Activated CD4-positive, alpha-beta memory T cell treated with anti-CD3 and anti-CD28 coated beads for 36 hours (primary cell): ENCODE results near the gene WAC. TPM values are rescaled to one million over a fixed set of nuclear protein-coding genes. Genes with fewer than 3 reads are reported as not detected.

Source experiments
- CTCF ChIA-PET: fragments of 350-600 bp; sonication (Branson Sonifier 250); formaldehyde crosslinking; loops from one replicate; lab custom pipeline; 2021; ENCODE audit warnings: antibody characterized with exemption, inconsistent platforms; lab: Charles Lee
- POLR2A ChIA-PET: fragments of 350-600 bp; sonication (Branson Sonifier 250); formaldehyde crosslinking; loops from one replicate; lab custom pipeline; 2021; ENCODE audit warnings: antibody characterized with exemption; lab: Charles Lee
- DNase-seq: peaks from one replicate; pipeline ENCODE4 v3.0.0-alpha.2; 2020
- H3K27ac Mint-ChIP-seq: one replicate; pipeline ENCODE4 v1.8.0; 2021; ENCODE audit warnings: mixed read lengths
- H3K27me3 Mint-ChIP-seq: one replicate; pipeline ENCODE4 v1.8.0; 2021; ENCODE audit warnings: mixed read lengths
- H3K36me3 Mint-ChIP-seq: one replicate; pipeline ENCODE4 v1.8.0; 2021; ENCODE audit warnings: mixed read lengths
- H3K4me1 Mint-ChIP-seq: one replicate; pipeline ENCODE4 v1.8.0; 2021; ENCODE audit warnings: low read depth, mixed read lengths
- H3K4me3 Mint-ChIP-seq: one replicate; pipeline ENCODE4 v1.8.0; 2021; ENCODE audit warnings: mild to moderate bottlenecking, mixed read lengths
- H3K9me3 Mint-ChIP-seq: one replicate; pipeline ENCODE4 v1.8.0; 2021; ENCODE audit warnings: mixed read lengths
- intact Hi-C: fragments of 100-400 bp; cut with micrococcal nuclease; formaldehyde crosslinking; loops from one replicate; pipeline ENCODE4 v1.15.1; 2023
- total RNA-seq, 2 experiments: library from RNA; stranded (reverse); gene quantifications; one replicate each; pipeline ENCODE4 v1.2.3, GENCODE V29; 2021

The WAC gene
- total RNA-seq, 2 experiments from 2014 or later: 92.9 to 93.1 TPM

DNA sequence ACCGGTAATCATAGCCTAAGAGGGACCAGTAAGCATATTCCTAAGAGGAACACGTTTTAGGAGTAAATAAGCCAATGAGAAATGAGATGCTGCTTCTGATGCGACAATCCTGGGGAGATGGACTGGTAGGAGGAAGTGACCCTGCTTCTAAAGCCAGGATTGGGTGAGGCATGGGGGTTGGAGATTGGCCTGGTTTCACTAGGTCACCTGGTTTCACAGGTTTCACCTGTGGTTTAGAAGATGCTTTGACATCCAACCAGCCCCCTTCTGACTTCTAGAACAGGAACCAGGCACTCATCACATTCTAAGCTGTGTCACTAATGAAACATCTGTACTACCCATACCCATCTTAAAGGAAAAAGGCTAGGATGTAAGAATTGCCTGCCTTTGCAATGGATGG is 91.4 kb downstream of the WAC start:
- H3K4me1 Mint-ChIP-seq: peaks cover 4% of the 10 kb centered on the region
- no peak overlapping the region for H3K4me3 Mint-ChIP-seq
- H3K9me3 Mint-ChIP-seq: no peaks in the 10 kb centered on the region
- no peak overlapping the region for H3K27ac Mint-ChIP-seq
- DNase-seq: no peak
- ChIA-PET CTCF (interaction anchor here (0.6 kb wide), 1 partner anchor 78 kb away, joined by 3 read pairs; no protein-coding TSS in a partner anchor), POLR2A (no interaction called here)
- peaks cover 3% of the 10 kb centered on the region for H3K27me3 Mint-ChIP-seq
- peaks cover 10% of the 10 kb centered on the region for H3K36me3 Mint-ChIP-seq
- intact Hi-C loops: no loop called here

DNA sequence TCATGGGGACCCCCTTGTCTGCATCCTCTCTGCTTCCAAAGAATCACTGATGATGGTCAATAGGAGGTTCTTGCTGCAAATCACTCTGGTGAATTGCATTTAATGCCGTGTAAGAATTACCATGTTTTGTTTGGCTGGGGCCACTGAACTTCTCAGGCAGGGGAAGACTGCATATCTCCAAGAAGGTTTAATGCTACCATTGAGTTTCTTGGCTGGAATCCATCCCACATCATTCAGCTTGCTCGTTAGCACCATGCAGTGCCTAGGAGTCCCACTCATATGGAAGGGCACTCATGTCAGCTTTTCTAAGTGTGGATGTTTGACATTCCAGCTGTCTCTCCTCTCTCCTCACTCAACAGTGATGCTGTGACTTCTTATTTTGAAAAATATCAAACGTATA is 94.2 kb downstream of the WAC start:
- no peaks in the 10 kb centered on the region for H3K36me3 Mint-ChIP-seq
- intact Hi-C loops: no loop called here
- CTCF ChIA-PET: interaction anchor here (1.1 to 2.7 kb wide), 3 partner anchors 10 to 678 kb away, joined by 4 to 13 read pairs (median 7); no protein-coding TSS in a partner anchor
- H3K27ac Mint-ChIP-seq: no peak overlapping the region
- POLR2A ChIA-PET: no interaction called here
- no peak overlapping the region for H3K4me3 Mint-ChIP-seq
- DNase-seq: no peak
- H3K27me3 Mint-ChIP-seq: peaks cover 7% of the 10 kb centered on the region
- peaks cover 4% of the 10 kb centered on the region for H3K4me1 Mint-ChIP-seq
- no peaks in the 10 kb centered on the region for H3K9me3 Mint-ChIP-seq

DNA sequence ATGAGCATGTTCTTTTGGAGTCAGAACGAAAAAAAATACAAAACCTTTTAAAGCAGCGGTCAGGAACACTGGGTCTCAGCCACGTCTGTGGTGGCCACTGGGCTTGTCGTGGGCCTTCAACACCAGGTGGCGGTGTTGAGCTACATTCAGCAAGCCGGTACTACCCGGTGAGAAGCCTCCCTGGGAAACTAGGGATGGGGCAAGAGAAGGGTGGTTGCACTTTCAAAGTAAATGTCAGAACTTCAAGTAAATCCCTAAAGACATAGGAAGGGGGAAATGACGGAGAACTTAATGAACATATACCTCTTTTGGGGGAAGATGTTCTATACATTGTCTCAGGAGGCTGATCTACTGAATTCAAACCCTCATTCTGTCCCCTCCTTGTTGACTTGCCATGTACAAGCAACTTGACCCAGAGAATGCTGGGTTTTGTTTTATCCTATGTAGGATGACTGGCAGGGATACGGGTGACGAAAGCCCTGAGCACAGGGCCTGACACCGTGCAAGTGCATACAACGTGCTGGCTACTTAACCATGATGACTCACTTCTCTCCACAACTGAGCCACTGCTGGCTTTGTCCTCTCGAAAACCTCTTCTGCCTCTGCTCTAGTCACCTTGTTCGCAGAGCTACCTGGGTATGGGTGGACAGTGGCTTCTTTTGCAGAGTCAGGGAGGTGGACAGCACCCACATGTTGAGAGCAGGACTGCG is 95.4 kb downstream of the WAC start:
- no peak overlapping the region for H3K27ac Mint-ChIP-seq
- CTCF ChIA-PET: interaction anchor here (0.6 to 2.7 kb wide), 21 partner anchors 9 to 1249 kb away, joined by 3 to 13 read pairs (median 3); no protein-coding TSS in a partner anchor
- no peak overlapping the region for H3K4me3 Mint-ChIP-seq
- peak; percentile 80 for DNase-seq
- H3K36me3 Mint-ChIP-seq: no peaks in the 10 kb centered on the region
- H3K27me3 Mint-ChIP-seq: peaks cover 9% of the 10 kb centered on the region
- intact Hi-C loops: loop anchor here (1.0 kb wide), 2 partner anchors 36 to 676 kb away; no protein-coding TSS in a partner anchor
- POLR2A ChIA-PET: no interaction called here
- H3K4me1 Mint-ChIP-seq: peaks cover 4% of the 10 kb centered on the region
- H3K9me3 Mint-ChIP-seq: no peaks in the 10 kb centered on the region

DNA sequence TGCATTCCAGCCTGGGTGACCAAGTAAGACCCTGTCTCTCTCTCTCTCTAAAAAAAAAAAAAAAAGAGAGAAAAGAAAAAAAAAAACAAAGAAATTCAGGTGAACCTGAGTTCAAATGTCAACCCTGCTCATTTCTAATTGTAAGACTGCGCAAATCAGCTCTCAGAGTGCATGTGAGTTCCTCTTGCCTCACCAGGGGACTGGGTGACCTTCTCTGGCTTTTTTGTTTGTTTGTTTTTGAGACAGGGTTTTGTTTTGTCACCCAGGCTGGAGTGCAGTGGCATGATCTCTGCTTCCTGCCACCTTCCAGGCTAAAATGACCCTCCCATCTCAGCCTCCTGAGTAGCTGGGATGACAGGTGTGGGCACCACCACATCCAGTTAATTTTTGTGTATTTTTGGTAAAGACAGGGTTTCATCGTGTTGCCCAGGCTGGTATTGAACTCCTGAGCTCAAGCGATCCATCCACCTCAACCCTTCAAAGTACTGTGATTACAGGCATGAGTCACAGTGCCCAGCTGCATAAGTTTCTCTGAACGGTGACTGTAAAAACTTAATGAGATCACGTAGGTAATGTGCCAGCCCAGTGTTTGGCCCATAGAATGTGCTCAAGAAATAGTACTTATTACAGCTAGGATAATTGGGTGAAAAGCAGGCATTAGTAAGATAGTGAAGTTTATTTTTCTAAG is 99.1 kb downstream of the WAC start:
- H3K27ac Mint-ChIP-seq: no peak overlapping the region
- DNase-seq: no peak
- POLR2A ChIA-PET: no interaction called here
- H3K4me1 Mint-ChIP-seq: peaks cover 4% of the 10 kb centered on the region
- H3K4me3 Mint-ChIP-seq: no peak overlapping the region
- CTCF ChIA-PET: interaction anchor here (0.8 to 1.7 kb wide), 2 partner anchors 32 to 672 kb away, joined by 3 to 6 read pairs; no protein-coding TSS in a partner anchor
- no peaks in the 10 kb centered on the region for H3K9me3 Mint-ChIP-seq
- intact Hi-C loops: no loop called here
- peaks cover 14% of the 10 kb centered on the region for H3K27me3 Mint-ChIP-seq
- no peaks in the 10 kb centered on the region for H3K36me3 Mint-ChIP-seq

DNA sequence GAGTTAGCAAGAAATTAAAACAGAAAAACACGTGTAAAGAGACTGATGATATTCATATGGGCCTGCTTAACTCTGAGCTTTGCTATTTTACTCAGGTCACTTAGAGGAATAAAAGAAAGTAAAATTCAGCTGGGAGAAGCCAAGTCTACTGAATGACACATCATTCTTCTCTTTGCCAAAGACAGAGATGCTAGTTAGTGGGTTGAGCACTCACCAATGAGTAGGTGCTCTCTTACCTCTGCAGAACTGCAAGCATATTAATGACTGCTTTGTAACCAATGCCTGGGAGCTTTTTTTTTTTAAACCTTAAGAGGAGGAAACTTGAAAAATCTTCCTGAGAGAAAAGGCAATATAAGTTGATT is 99.6 kb downstream of the WAC start:
- ChIA-PET POLR2A (no interaction called here), CTCF (interaction anchor here (1.7 kb wide), 1 partner anchor 31 kb away, joined by 6 read pairs; no protein-coding TSS in a partner anchor)
- H3K27ac Mint-ChIP-seq: no peak overlapping the region
- H3K4me3 Mint-ChIP-seq: no peak overlapping the region
- peaks cover 4% of the 10 kb centered on the region for H3K4me1 Mint-ChIP-seq
- intact Hi-C loops: no loop called here
- H3K27me3 Mint-ChIP-seq: peaks cover 14% of the 10 kb centered on the region
- peaks cover 1% of the 10 kb centered on the region for H3K36me3 Mint-ChIP-seq
- DNase-seq: no peak
- H3K9me3 Mint-ChIP-seq: peaks cover 3% of the 10 kb centered on the region

DNA sequence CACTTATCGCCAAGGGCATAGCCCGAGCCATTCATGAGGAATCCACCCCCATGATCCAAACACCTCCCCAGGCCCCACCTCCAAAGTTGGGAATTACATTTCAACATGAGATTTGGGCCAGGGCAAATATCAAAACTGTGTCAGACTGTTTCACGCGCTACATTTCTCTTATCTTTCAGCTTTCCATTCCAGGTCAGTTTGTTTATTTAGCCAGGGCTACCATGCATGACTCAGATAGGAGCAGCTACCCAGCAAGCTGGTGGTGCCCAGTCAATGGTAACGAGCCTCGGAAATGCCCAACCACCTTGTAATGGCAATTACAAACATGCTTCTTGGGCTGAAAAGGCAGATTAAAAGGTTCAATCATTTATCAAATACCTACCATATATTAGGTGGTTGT is 100.8 kb downstream of the WAC start:
- Mint-ChIP-seq H3K36me3 (peaks cover 1% of the 10 kb centered on the region), H3K27ac (no peak overlapping the region), H3K4me1 (no peaks in the 10 kb centered on the region), H3K4me3 (no peak overlapping the region), H3K27me3 (peaks cover 14% of the 10 kb centered on the region), H3K9me3 (peaks cover 7% of the 10 kb centered on the region)
- no peak for DNase-seq
- ChIA-PET CTCF (no interaction called here), POLR2A (no interaction called here)
- intact Hi-C loops: no loop called here

DNA sequence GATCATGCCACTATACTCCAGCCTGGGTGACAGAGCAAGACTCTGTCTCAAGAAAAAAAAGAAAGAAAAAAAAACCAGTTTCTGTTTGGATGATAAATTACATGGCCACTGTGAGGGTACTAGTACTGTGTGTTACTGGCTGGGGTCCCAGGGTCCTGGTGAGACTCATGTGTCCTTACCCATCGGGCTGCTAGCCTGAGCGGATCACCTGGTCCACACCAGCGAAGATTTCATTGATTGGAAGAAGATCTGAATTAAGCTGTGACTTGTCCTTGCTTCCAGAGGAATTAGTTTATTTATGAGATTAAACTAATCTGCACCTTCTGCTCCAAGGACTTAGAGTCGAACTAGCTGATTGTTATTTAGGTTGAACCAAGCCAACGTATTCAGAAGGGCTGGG is 104.4 kb downstream of the WAC start:
- ChIA-PET CTCF (interaction anchor here (0.7 to 1.9 kb wide), 2 partner anchors 9 to 26 kb away, joined by 3 to 7 read pairs; no protein-coding TSS in a partner anchor), POLR2A (no interaction called here)
- Mint-ChIP-seq H3K4me1 (no peaks in the 10 kb centered on the region), H3K36me3 (peaks cover 1% of the 10 kb centered on the region), H3K27ac (no peak overlapping the region), H3K9me3 (peaks cover 13% of the 10 kb centered on the region), H3K27me3 (peaks cover 10% of the 10 kb centered on the region), H3K4me3 (no peak overlapping the region)
- intact Hi-C loops: no loop called here
- no peak for DNase-seq

DNA sequence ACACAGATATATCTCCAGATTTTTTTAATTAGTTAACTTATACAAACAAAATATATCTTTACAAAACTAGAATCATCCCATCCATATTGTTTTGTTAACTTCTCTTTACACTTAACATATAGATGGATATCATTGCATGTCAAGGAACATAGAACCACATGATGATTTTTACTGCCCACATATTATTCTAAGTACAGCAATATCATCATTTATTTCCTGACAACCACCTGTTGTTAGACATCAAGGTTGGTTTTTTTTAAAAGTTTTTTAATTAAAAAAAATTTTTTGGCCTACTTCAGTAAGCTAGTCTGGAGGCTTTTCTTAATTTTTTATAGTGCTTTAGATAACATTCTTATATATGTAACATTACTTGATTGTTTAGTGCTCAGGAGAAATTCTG is 105.5 kb downstream of the WAC start:
- DNase-seq: no peak
- Mint-ChIP-seq H3K27ac (no peak overlapping the region), H3K4me3 (no peak overlapping the region), H3K4me1 (no peaks in the 10 kb centered on the region), H3K27me3 (peaks cover 7% of the 10 kb centered on the region), H3K9me3 (peaks cover 13% of the 10 kb centered on the region), H3K36me3 (peaks cover 1% of the 10 kb centered on the region)
- ChIA-PET POLR2A (no interaction called here), CTCF (interaction anchor here (1.9 kb wide), 1 partner anchor 11 kb away, joined by 7 read pairs; no protein-coding TSS in a partner anchor)
- intact Hi-C loops: no loop called here

DNA sequence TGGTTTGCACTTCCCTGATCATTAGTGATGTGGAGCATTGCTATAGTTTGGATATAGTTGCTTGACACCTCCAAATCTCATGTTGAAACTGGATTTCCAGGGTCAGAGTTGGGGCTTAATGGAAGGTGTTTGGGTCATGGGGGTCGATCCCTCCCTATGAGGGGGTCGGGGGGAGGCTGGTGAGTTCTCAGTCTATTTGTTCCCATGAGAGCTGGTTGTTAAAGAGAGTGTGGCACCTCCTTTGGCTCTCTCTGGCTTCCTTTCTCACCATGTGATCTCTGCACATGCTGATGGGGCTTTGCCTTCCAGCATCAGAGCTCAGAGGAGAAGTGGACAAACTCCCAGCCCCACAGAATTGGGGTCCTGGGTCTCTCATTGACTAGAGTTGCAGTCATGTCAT is 107.6 kb downstream of the WAC start:
- Mint-ChIP-seq H3K4me1 (no peaks in the 10 kb centered on the region), H3K9me3 (peaks cover 13% of the 10 kb centered on the region), H3K4me3 (no peak overlapping the region), H3K27ac (no peak overlapping the region), H3K36me3 (peaks cover 1% of the 10 kb centered on the region), H3K27me3 (peaks cover 3% of the 10 kb centered on the region)
- CTCF ChIA-PET: interaction anchor here (1.4 kb wide), 2 partner anchors 12 to 23 kb away, joined by 3 to 6 read pairs; no protein-coding TSS in a partner anchor
- intact Hi-C loops: no loop called here
- DNase-seq: no peak
- POLR2A ChIA-PET: no interaction called here

DNA sequence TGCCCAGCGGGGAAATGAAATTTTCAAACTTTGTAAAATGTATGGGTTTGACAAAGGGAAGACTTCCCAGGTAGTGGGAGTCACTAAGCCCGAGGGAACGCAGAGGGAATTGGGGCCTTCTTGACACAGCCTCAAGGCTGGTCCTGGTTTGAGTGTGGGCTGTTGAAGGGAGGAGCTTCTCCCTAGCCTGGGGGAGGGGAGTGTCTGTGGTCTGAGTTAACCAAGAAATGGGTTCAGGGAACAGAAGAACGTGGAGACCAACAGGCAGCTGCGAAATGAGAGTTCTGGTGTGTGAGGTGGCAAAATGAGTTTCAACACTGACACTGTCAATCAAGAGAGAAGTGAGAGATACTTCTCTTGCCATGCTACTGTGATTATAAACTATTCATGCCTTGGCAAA is 111.7 kb downstream of the WAC start:
- Mint-ChIP-seq H3K27me3 (peaks cover 6% of the 10 kb centered on the region), H3K9me3 (no peaks in the 10 kb centered on the region), H3K4me1 (no peaks in the 10 kb centered on the region), H3K4me3 (no peak overlapping the region), H3K36me3 (no peaks in the 10 kb centered on the region), H3K27ac (no peak overlapping the region)
- no peak for DNase-seq
- CTCF ChIA-PET: interaction anchor here (1.4 kb wide), 1 partner anchor 19 kb away, joined by 5 read pairs; no protein-coding TSS in a partner anchor
- intact Hi-C loops: no loop called here
- POLR2A ChIA-PET: no interaction called here

DNA sequence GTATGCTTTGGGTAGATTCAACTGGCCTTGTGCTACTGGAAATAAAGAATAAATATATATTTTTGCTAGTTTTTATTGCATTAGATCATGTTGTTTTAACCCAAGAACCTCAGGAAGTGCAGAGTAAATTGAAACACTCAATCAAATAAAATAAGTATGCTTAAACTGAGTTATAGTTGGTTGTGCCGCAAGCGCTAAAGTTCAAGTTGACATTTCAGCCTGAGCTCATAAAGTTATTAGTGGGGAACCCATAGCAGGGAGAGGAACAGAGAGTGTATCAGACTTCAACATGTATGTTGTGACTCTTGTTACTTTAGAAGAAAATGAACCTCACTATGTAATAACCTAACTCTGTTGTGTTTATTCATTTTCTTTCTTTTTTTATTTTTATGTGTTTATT is 119.2 kb downstream of the WAC start:
- ChIA-PET CTCF (no interaction called here), POLR2A (no interaction called here)
- no peak overlapping the region for H3K4me3 Mint-ChIP-seq
- no peaks in the 10 kb centered on the region for H3K4me1 Mint-ChIP-seq
- H3K27me3 Mint-ChIP-seq: peaks cover 9% of the 10 kb centered on the region
- no peaks in the 10 kb centered on the region for H3K9me3 Mint-ChIP-seq
- intact Hi-C loops: no loop called here
- no peak for DNase-seq
- H3K27ac Mint-ChIP-seq: no peak overlapping the region
- no peaks in the 10 kb centered on the region for H3K36me3 Mint-ChIP-seq

DNA sequence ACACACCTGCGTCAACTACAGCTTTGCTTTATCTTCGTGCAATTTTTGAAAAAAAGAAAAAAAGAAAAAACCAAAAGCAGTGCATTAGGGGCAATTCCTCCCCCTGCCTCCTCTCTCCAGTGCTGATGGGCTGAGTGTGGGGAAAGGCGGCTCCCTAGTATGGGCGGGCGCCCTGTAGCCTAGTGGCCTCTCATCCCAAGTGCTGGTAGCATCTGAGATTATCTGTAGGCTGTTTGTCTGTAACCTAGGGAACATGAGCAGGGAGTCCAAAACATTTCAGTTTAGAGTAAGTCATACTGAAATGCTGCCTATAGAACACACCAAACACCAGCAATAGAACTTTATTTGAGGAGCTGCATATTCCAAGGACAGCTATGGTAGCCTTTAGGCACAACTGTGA is 119.8 kb downstream of the WAC start:
- Mint-ChIP-seq H3K4me3 (no peak overlapping the region), H3K36me3 (no peaks in the 10 kb centered on the region), H3K27ac (no peak overlapping the region), H3K9me3 (no peaks in the 10 kb centered on the region), H3K4me1 (no peaks in the 10 kb centered on the region), H3K27me3 (peaks cover 9% of the 10 kb centered on the region)
- DNase-seq: no peak
- CTCF ChIA-PET: interaction anchor here (1.0 kb wide), 1 partner anchor 11 kb away, joined by 4 read pairs; no protein-coding TSS in a partner anchor
- intact Hi-C loops: no loop called here
- POLR2A ChIA-PET: no interaction called here
